H1 (cell line): ENCODE results near the gene ASTN2. TPM values are rescaled to one million over a fixed set of nuclear protein-coding genes. Genes with fewer than 3 reads are reported as not detected.

Source experiments
- CTCF ChIA-PET: fragments of 300-600 bp; sonication (Branson Sonifier 250); formaldehyde crosslinking; loops from one replicate; lab custom pipeline; 2021; ENCODE audit not compliant: partially characterized antibody; lab: Charles Lee
- POLR2A ChIA-PET: fragments of 300-600 bp; sonication (Branson Sonifier 250); formaldehyde crosslinking; loops from one replicate; lab custom pipeline; 2021; ENCODE audit warnings: inconsistent platforms; ENCODE audit not compliant: partially characterized antibody; lab: Charles Lee
- DNase-seq, 2 experiments: peaks; one replicate each; pipeline versions ENCODE4 v3.0.0 to v3.0.0-alpha.2; 2010 to 2022; ENCODE audit warnings: low spot score in 2 of 2, low read depth in 1 of 2, mixed read lengths in 1 of 2
- FAIRE-seq: peaks from 2 replicates; lab custom pipeline; 2011; peaks lifted over from hg19 to GRCh38; lab: Jason Lieb, UNC
- H2AFZ ChIP-seq: 2 replicates; pipeline ENCODE4 v1.8.1; 2012; ENCODE audit warnings: low read length, inconsistent platforms
- H2AK5ac ChIP-seq: 2 replicates; pipeline ENCODE4 v1.6.1; 2013; ENCODE audit warnings: low read depth, low read length
- H2BK120ac ChIP-seq: replicated peaks from 2 replicates; pipeline ENCODE3; 2013; ENCODE audit warnings: low read depth, low read length, inconsistent platforms
- H2BK12ac ChIP-seq: 2 replicates; pipeline ENCODE4 v1.6.1; 2013; ENCODE audit warnings: low read depth, low read length
- H2BK15ac ChIP-seq: 2 replicates; pipeline ENCODE4 v1.6.1; 2013; ENCODE audit warnings: low read length
- H2BK20ac ChIP-seq: 2 replicates; pipeline ENCODE4 v1.6.1; 2013; ENCODE audit warnings: low read length
- H2BK5ac ChIP-seq: 2 replicates; pipeline ENCODE4 v1.6.1; 2013; ENCODE audit warnings: low read depth, low read length
- H3K14ac ChIP-seq: 2 replicates; pipeline ENCODE4 v1.6.1; 2013; ENCODE audit warnings: inconsistent platforms; ENCODE audit not compliant: insufficient read length
- H3K18ac ChIP-seq: 2 replicates; pipeline ENCODE4 v1.6.1; 2013; ENCODE audit warnings: low read length; ENCODE audit errors: extremely low read depth
- H3K23ac ChIP-seq: 2 replicates; pipeline ENCODE4 v1.6.1; 2013; ENCODE audit warnings: inconsistent platforms; ENCODE audit not compliant: insufficient read length
- H3K23me2 ChIP-seq: 2 replicates; pipeline ENCODE4 v1.6.1; 2013; ENCODE audit warnings: low read depth, low read length
- H3K27ac ChIP-seq: 2 replicates; pipeline ENCODE4 v1.6.1; 2011; ENCODE audit warnings: low read depth, low read length, inconsistent platforms
- H3K27me3 ChIP-seq, 4 experiments: replicated peaks in 1 of 4; 1 replicate in 1 of 4; 2 replicates in 3 of 4; pipeline versions ENCODE4 v1.6.1 to v1.8.1; 2011 to 2013; ENCODE audit warnings: low read length in 3 of 4, mild to moderate bottlenecking in 3 of 4, inconsistent platforms in 2 of 4, mixed read lengths in 2 of 4, moderate library complexity in 1 of 4; ENCODE audit not compliant: control insufficient read depth in 3 of 4, insufficient read depth in 3 of 4; ENCODE audit errors: extremely low read depth in 1 of 4
- H3K36me3 ChIP-seq, 4 experiments: 2 replicates each; pipeline versions ENCODE4 v1.6.1 to v1.8.1; 2011 to 2013; ENCODE audit warnings: mild to moderate bottlenecking in 4 of 4, low read length in 3 of 4, moderate library complexity in 2 of 4, control low read depth in 1 of 4, inconsistent platforms in 1 of 4; ENCODE audit not compliant: insufficient read depth in 4 of 4, control insufficient read depth in 2 of 4
- H3K4ac ChIP-seq: replicated peaks from 2 replicates; pipeline ENCODE3; 2013; ENCODE audit warnings: low read length, low read depth, mixed read lengths, inconsistent platforms; ENCODE audit not compliant: insufficient read length
- H3K4me1 ChIP-seq, 4 experiments: replicated peaks in 1 of 4; 1 replicate in 1 of 4; 2 replicates in 3 of 4; pipeline versions ENCODE4 v1.6.1 to v1.8.1; 2011 to 2013; ENCODE audit warnings: low read length in 3 of 4, inconsistent platforms in 2 of 4, mixed read lengths in 1 of 4; ENCODE audit not compliant: insufficient read depth in 4 of 4, control insufficient read depth in 3 of 4
- H3K4me2 ChIP-seq, 2 experiments: 2 replicates each; pipeline versions ENCODE4 v1.6.1 to v1.8.1; 2011 to 2013; ENCODE audit warnings: low read depth in 2 of 2, low read length in 2 of 2, control low read depth in 1 of 2, inconsistent platforms in 1 of 2, mild to moderate bottlenecking in 1 of 2; ENCODE audit not compliant: insufficient read depth in 1 of 2
- H3K4me3 ChIP-seq, 4 experiments: fragments of 200-600, 300-600 bp in 1 of 4; sonication (generic), shearing (Covaris generic), sonication (Bioruptor Twin) in 1 of 4; 2 replicates each; pipeline versions ENCODE4 v1.5.1 to v1.8.1; 2011 to 2016; ENCODE audit warnings: low read length in 4 of 4, low read depth in 3 of 4, control low read depth in 2 of 4, inconsistent platforms in 2 of 4, mild to moderate bottlenecking in 2 of 4, mixed read lengths in 1 of 4, moderate library complexity in 1 of 4; ENCODE audit not compliant: insufficient read depth in 2 of 4; ENCODE audit errors: extremely low read depth in 1 of 4
- H3K56ac ChIP-seq: replicated peaks from 2 replicates; pipeline ENCODE3; 2013; ENCODE audit warnings: low read depth, mild to moderate bottlenecking, mixed read lengths, low read length, inconsistent platforms; ENCODE audit not compliant: insufficient read length
- H3K79me1 ChIP-seq: 2 replicates; pipeline ENCODE4 v1.6.1; 2013; ENCODE audit warnings: low read depth, low read length, control low read depth
- H3K79me2 ChIP-seq, 2 experiments: 2 replicates each; pipeline versions ENCODE4 v1.6.1 to v1.8.1; 2012 to 2013; ENCODE audit warnings: low read length in 2 of 2, mild to moderate bottlenecking in 2 of 2, inconsistent platforms in 1 of 2; ENCODE audit not compliant: insufficient read depth in 2 of 2, control insufficient read depth in 1 of 2
- H3K9ac ChIP-seq, 4 experiments: replicated peaks in 1 of 4; 1 replicate in 1 of 4; 2 replicates in 3 of 4; pipeline versions ENCODE4 v1.6.1 to v1.8.1; 2011 to 2013; ENCODE audit warnings: low read depth in 3 of 4, low read length in 3 of 4, control low read depth in 2 of 4, mild to moderate bottlenecking in 2 of 4, moderate library complexity in 2 of 4, inconsistent platforms in 1 of 4; ENCODE audit errors: extremely low read depth in 1 of 4
- H3K9me3 ChIP-seq, 2 experiments: 2 replicates each; pipeline versions ENCODE4 v1.6.1 to v1.8.1; 2012 to 2013; ENCODE audit warnings: mild to moderate bottlenecking in 2 of 2, moderate library complexity in 2 of 2, control low read depth in 1 of 2, inconsistent platforms in 1 of 2, low read depth in 1 of 2, low read length in 1 of 2, mixed read lengths in 1 of 2; ENCODE audit not compliant: insufficient read depth in 2 of 2
- H4K20me1 ChIP-seq, 2 experiments: replicated peaks in 1 of 2; 2 replicates each; pipeline versions ENCODE3 to v1.8.1; 2011 to 2013; ENCODE audit warnings: inconsistent platforms in 2 of 2, low read length in 2 of 2, mild to moderate bottlenecking in 1 of 2; ENCODE audit not compliant: insufficient read depth in 2 of 2, control insufficient read depth in 1 of 2
- H4K5ac ChIP-seq: 2 replicates; pipeline ENCODE4 v1.6.1; 2013; ENCODE audit warnings: low read length, low read depth, mixed read lengths, inconsistent platforms; ENCODE audit not compliant: insufficient read length
- H4K8ac ChIP-seq: 2 replicates; pipeline ENCODE4 v1.8.0; 2013; ENCODE audit warnings: mild to moderate bottlenecking, moderate library complexity, low read length, inconsistent platforms; ENCODE audit not compliant: insufficient read depth; ENCODE audit errors: extremely low read depth
- H4K91ac ChIP-seq: replicated peaks from 2 replicates; pipeline ENCODE3; 2013; ENCODE audit warnings: low read length, mixed read lengths, inconsistent platforms; ENCODE audit not compliant: insufficient read length
- CBX5 ChIP-seq: fragments of 300-800, 300-1000 bp; sonication (generic); IDR thresholded peaks from 2 replicates; pipeline ENCODE4 v1.7.1; 2016; ENCODE audit warnings: antibody characterized with exemption, low read length, low read depth
- CHD2 ChIP-seq: IDR thresholded peaks from 2 replicates; pipeline ENCODE4 v1.6.1; 2012; ENCODE audit warnings: low read length, improper control_type of control experiment
- CTBP2 ChIP-seq: IDR thresholded peaks from 2 replicates; pipeline ENCODE4 v1.7.0; 2011; ENCODE audit warnings: borderline replicate concordance, mild to moderate bottlenecking, moderate library complexity, mixed read lengths, low read length; ENCODE audit not compliant: insufficient read depth, insufficient read length
- FOSL1 ChIP-seq: IDR thresholded peaks from 2 replicates; pipeline ENCODE4 v1.6.1; 2011; ENCODE audit warnings: mild to moderate bottlenecking, low read depth, low read length, moderate library complexity; ENCODE audit not compliant: insufficient read depth
- JUND ChIP-seq: IDR thresholded peaks from 2 replicates; pipeline ENCODE4 v1.6.1; 2011; ENCODE audit warnings: mild to moderate bottlenecking, improper control_type of control experiment, low read length
- KDM4A ChIP-seq: IDR thresholded peaks from one replicate; pipeline ENCODE4 v1.7.1; 2012; ENCODE audit warnings: low read depth, mild to moderate bottlenecking, moderate library complexity, low read length, inconsistent platforms; ENCODE audit not compliant: severe bottlenecking
- KDM5A ChIP-seq: fragments of 200-600 bp; IDR thresholded peaks from 2 replicates; pipeline ENCODE4 v1.7.1; 2012; ENCODE audit warnings: mild to moderate bottlenecking, low read length, inconsistent platforms, mixed read lengths
- RAD21 ChIP-seq, 2 experiments: IDR thresholded peaks in 1 of 2; conservative IDR thresholded peaks in 1 of 2; 2 replicates each; pipeline ENCODE4 v1.6.1; 2011; ENCODE audit warnings: low read depth in 2 of 2, low read length in 2 of 2, improper control_type of control experiment in 1 of 2, inconsistent platforms in 1 of 2, mild to moderate bottlenecking in 1 of 2, moderate library complexity in 1 of 2
- RBBP5 ChIP-seq: IDR thresholded peaks from 2 replicates; pipeline ENCODE4 v1.7.1; 2012; ENCODE audit warnings: low read depth, mild to moderate bottlenecking, inconsistent platforms, low read length, moderate library complexity, borderline replicate concordance
- SAP30 ChIP-seq: fragments of 300-600 bp; sonication (generic); IDR thresholded peaks from 2 replicates; pipeline ENCODE4 v1.7.1; 2012; ENCODE audit warnings: low read length, moderate library complexity, mild to moderate bottlenecking, inconsistent platforms; ENCODE audit not compliant: insufficient read depth, insufficient replicate concordance
- SIN3A ChIP-seq, 2 experiments: IDR thresholded peaks in 1 of 2; conservative IDR thresholded peaks in 1 of 2; 2 replicates each; pipeline ENCODE4 v1.6.1; 2011 to 2012; ENCODE audit warnings: low read length in 2 of 2, improper control_type of control experiment in 1 of 2, low read depth in 1 of 2, mild to moderate bottlenecking in 1 of 2
- SIRT6 ChIP-seq: IDR thresholded peaks from one replicate; pipeline ENCODE4 v1.7.1; 2012; ENCODE audit warnings: low read length, inconsistent platforms
- TEAD4 ChIP-seq: IDR thresholded peaks from 2 replicates; pipeline ENCODE4 v1.6.1; 2012; ENCODE audit warnings: low read depth, low read length, inconsistent platforms, mixed read lengths
- WGBS, 2 experiments: shearing (Covaris generic) in 1 of 2; methylation state at CpG; one replicate each; pipeline versions ENCODE4 v1.1.6 to v1.1.7; 2013 to 2015; ENCODE audit warnings: low lambda C conversion rate in 2 of 2, mixed read lengths in 2 of 2, inconsistent platforms in 1 of 2, low coverage in 1 of 2, missing lambda C conversion rate in 1 of 2; ENCODE audit not compliant: insufficient replicate concordance in 2 of 2, insufficient coverage in 1 of 2, insufficient read length in 1 of 2; ENCODE audit errors: extremely low coverage in 1 of 2, missing lambda C conversion rate in 1 of 2; 5-methylcytosine and 5-hydroxymethylcytosine counted together
- polyA plus RNA-seq, 7 experiments: library from polyadenylated mRNA; depleted of rRNA in 3 of 7; stranded (reverse) in 5 of 7; unstranded in 2 of 7; fragments of >200 nt in 5 of 7; fragments of 200-250 nt in 2 of 7; gene quantifications; 1 replicate in 5 of 7; 2 replicates in 1 of 7; 4 replicates in 1 of 7; pipeline versions ENCODE4 v1.2.1 to v1.2.3, GENCODE V29; 2011 to 2013; ENCODE audit warnings: missing spikeins in 2 of 7, mixed read lengths in 2 of 7
- total RNA-seq: library from RNA; stranded (reverse); fragmentation: NEBNext Ultra II Directional; extraction: Animal tissue kit (Norgen Biotek cat#: 25700); gene quantifications from 2 replicates; pipeline ENCODE4 v1.2.1, GENCODE V29; 2021

The ASTN2 gene
- total and polyA plus RNA-seq, 2 of the 8 experiments (the other 6 are each of a cell fraction or from before 2014, with no cell fraction given) = 8.2 to 13.7 TPM

- no peak overlapping the region for H3K56ac ChIP-seq
- H3K27ac ChIP-seq = peak overlapping the region; percentile 63
- POLR2A ChIA-PET = interaction anchor here (0.7 to 1.9 kb wide), 6 partner anchors 8 to 72 kb away, joined by 3 to 6 read pairs (median 4); no protein-coding TSS in a partner anchor
- H2BK15ac ChIP-seq = no peak overlapping the region
- H3K4me1 ChIP-seq = peaks cover 14 to 32% (median 22%) of the 10 kb centered on the region in 4 experiments
- H3K27me3 ChIP-seq = no peaks in the 10 kb centered on the region
- H2BK12ac ChIP-seq = peak overlapping the region; percentile 97
- peak overlapping the region; percentile 96; the same call in 1 of the 2 replicates for H2AK5ac ChIP-seq
- no peaks in the 10 kb centered on the region for H3K9me3 ChIP-seq
- TF ChIP-seq JUND (0 out of 2 replicates have a peak, but pooled peaks have one; percentile 7), SIRT6 (no peak), CTBP2 (no peak), KDM5A (no peak), CHD2 (no peak), CBX5 (no peak), FOSL1 (no peak), SIN3A (conservative IDR thresholded peaks at IDR 0.05 in 1 of 2, IDR thresholded peaks at IDR 0.05 in 1 of 2; ENCODE audit: low read depth in 1 of 2, low read length in 2 of 2) (0 out of 4 replicates have a peak, but pooled peaks of 1 of the 2 experiments have one; percentile 31), TEAD4 (no peak), SAP30 (no peak), KDM4A (no peak), RAD21 (IDR thresholded peaks at IDR 0.05 in 1 of 2, conservative IDR thresholded peaks at IDR 0.05 in 1 of 2; ENCODE audit: low read depth in 2 of 2, low read length in 2 of 2) (no peak), RBBP5 (no peak)
- H3K4ac ChIP-seq = no peak overlapping the region
- peak; percentile 57 for FAIRE-seq
- no peaks in the 10 kb centered on the region for H3K79me2 ChIP-seq
- no peak for DNase-seq
- CTCF ChIA-PET = interaction anchor here (1.1 to 4.4 kb wide), 6 partner anchors 10 to 486 kb away, joined by 3 to 21 read pairs (median 4); no protein-coding TSS in a partner anchor
- H2AFZ ChIP-seq = no peak overlapping the region
- H2BK20ac ChIP-seq = peak overlapping the region; percentile 99
- no peak overlapping the region for H3K9ac ChIP-seq
- H4K5ac ChIP-seq = peak overlapping the region; percentile 39
- peak overlapping the region; percentile 96; the same call in 1 of the 2 replicates for H3K18ac ChIP-seq
- no peak overlapping the region for H3K23ac ChIP-seq
- peak overlapping the region; percentile 58 for H4K91ac ChIP-seq
- H3K4me2 ChIP-seq = peak overlapping the region; percentile 28 to 80; a peak in 2 of 4 replicates
- 48% methylated on average over 3 of the region's 3 CpGs; no CpG with 5 or more reads in 1 of the 2 experiments for WGBS, 2 experiments
- no peaks in the 10 kb centered on the region for H3K79me1 ChIP-seq
- no peaks in the 10 kb centered on the region for H4K20me1 ChIP-seq
- peaks cover 2% of the 10 kb centered on the region for H3K23me2 ChIP-seq
- H4K8ac ChIP-seq = no peak overlapping the region
- no peak overlapping the region for H3K4me3 ChIP-seq
- peak overlapping the region; percentile 96 for H2BK5ac ChIP-seq
- peak overlapping the region; percentile 91 for H2BK120ac ChIP-seq
- no peak overlapping the region for H3K14ac ChIP-seq
- no peaks in the 10 kb centered on the region for H3K36me3 ChIP-seq
Observed at GRCh38 chr9:116927726-116928125, 487.1 kb downstream of the ASTN2 start.
